HCT116 (cell line): ENCODE measurements around the gene RNF112. TPM values are rescaled to one million over a fixed set of nuclear protein-coding genes. Genes with fewer than 3 reads are reported as not detected.

ENCODE experiments used
- ATAC-seq: fragments of 200-7000 bp; cut with Tn5 transposase; 2 replicates; pipeline ENCODE4 v1.9.1; 2020; ENCODE audit warnings: mild to moderate bottlenecking, moderate library complexity
- BruUV-seq: library from RNA; stranded (reverse); fragments of 400-500 nt; replicated peaks from 2 replicates; lab custom pipeline; 2021; lab: Mats Ljungman, UMichigan
- CTCF ChIA-PET: fragments of 300-600 bp; sonication (Branson Sonifier 250); formaldehyde crosslinking; loops from one replicate; lab custom pipeline; 2021; ENCODE audit warnings: antibody characterized with exemption; lab: Charles Lee
- POLR2A ChIA-PET: fragments of 300-600, 350-600 bp; sonication (Branson Sonifier 250); formaldehyde crosslinking; loops from one replicate; lab custom pipeline; 2021; ENCODE audit warnings: antibody characterized with exemption; lab: Charles Lee
- RAD21 ChIA-PET, 2 experiments: fragments of 300-600 bp; sonication (Branson Sonifier 250); formaldehyde crosslinking; loops; one replicate each; lab custom pipeline; 2023; ENCODE audit warnings: low total read pairs in 2 of 2; ENCODE audit not compliant: uncharacterized antibody in 2 of 2, unreplicated experiment in 2 of 2, low non-redundant PET in 1 of 2; lab: Charles Lee
- DNase-seq: peaks from one replicate; pipeline ENCODE4 v3.0.0-alpha.2; 2010; ENCODE audit warnings: low read depth, low spot score
- H2AFZ ChIP-seq: fragments of 200-600 bp; shearing (Covaris generic), sonication (generic); 2 replicates; pipeline ENCODE4 v1.6.1; 2017; ENCODE audit warnings: low read depth, mixed run types, mixed read lengths, antibody characterized with exemption, low read length; ENCODE audit not compliant: poor library complexity, severe bottlenecking
- H3K27ac ChIP-seq: 2 replicates; pipeline ENCODE4 v1.5.1; 2012; ENCODE audit warnings: low read depth, low read length
- H3K27me3 ChIP-seq: fragments of 200-600 bp; sonication (generic); 2 replicates; pipeline ENCODE4 v1.6.1; 2016; ENCODE audit warnings: mixed run types, low read length, mixed read lengths; ENCODE audit not compliant: insufficient read depth
- H3K36me3 ChIP-seq, 2 experiments: fragments of 200-500 bp in 1 of 2; fragments of 200-600 bp in 1 of 2; sonication (Bioruptor generic) in 1 of 2; sonication (generic) in 1 of 2; 2 replicates each; pipeline versions ENCODE4 v1.5.1 to v1.6.1; 2014 to 2016; ENCODE audit warnings: low read length in 2 of 2, inconsistent platforms in 1 of 2, mixed read lengths in 1 of 2, mixed run types in 1 of 2; ENCODE audit not compliant: insufficient read depth in 2 of 2, control insufficient read depth in 1 of 2
- H3K4me1 ChIP-seq, 2 experiments: fragments of 200-600 bp in 1 of 2; sonication (generic) in 1 of 2; 2 replicates each; pipeline versions ENCODE4 v1.5.1 to v1.6.1; 2012 to 2017; ENCODE audit warnings: low read length in 2 of 2, inconsistent platforms in 1 of 2, mild to moderate bottlenecking in 1 of 2, mixed read lengths in 1 of 2, mixed run types in 1 of 2, moderate library complexity in 1 of 2; ENCODE audit not compliant: insufficient read depth in 2 of 2, control insufficient read depth in 1 of 2
- H3K4me2 ChIP-seq: fragments of 200-600 bp; sonication (generic); 2 replicates; pipeline ENCODE4 v1.6.1; 2017; ENCODE audit warnings: mixed run types, low read length, mixed read lengths
- H3K4me3 ChIP-seq, 2 experiments: fragments of 200-600 bp in 1 of 2; sonication (generic) in 1 of 2; replicated peaks in 1 of 2; 2 replicates each; pipeline ENCODE4 v1.5.1; 2011 to 2016; ENCODE audit warnings: low read length in 2 of 2, control low read depth in 1 of 2, low read depth in 1 of 2, mild to moderate bottlenecking in 1 of 2, mixed read lengths in 1 of 2, mixed run types in 1 of 2
- H3K79me2 ChIP-seq: fragments of 200-600 bp; sonication (generic); 2 replicates; pipeline ENCODE4 v1.6.1; 2017; ENCODE audit warnings: mild to moderate bottlenecking, mixed run types, low read length, moderate library complexity, mixed read lengths; ENCODE audit not compliant: insufficient read depth
- H3K9ac ChIP-seq: fragments of 200-600 bp; sonication (generic); 2 replicates; pipeline ENCODE4 v1.6.1; 2016; ENCODE audit warnings: low read length, mixed read lengths
- H3K9me2 ChIP-seq: fragments of 200-600 bp; sonication (generic), shearing (Covaris generic); 2 replicates; pipeline ENCODE4 v1.6.1; 2017; ENCODE audit warnings: mixed run types, mild to moderate bottlenecking, moderate library complexity; ENCODE audit not compliant: insufficient read depth
- H3K9me3 ChIP-seq, 2 experiments: fragments of 200-500 bp in 1 of 2; fragments of 200-600 bp in 1 of 2; sonication (Bioruptor generic) in 1 of 2; sonication (generic) in 1 of 2; 2 replicates each; pipeline ENCODE4 v1.6.1; 2014 to 2017; ENCODE audit warnings: low read length in 2 of 2, mixed read lengths in 2 of 2, inconsistent platforms in 1 of 2, low read depth in 1 of 2, mild to moderate bottlenecking in 1 of 2, mixed run types in 1 of 2, moderate library complexity in 1 of 2; ENCODE audit not compliant: control insufficient read depth in 1 of 2, insufficient read depth in 1 of 2
- H4K20me1 ChIP-seq: fragments of 200-600 bp; sonication (generic), shearing (Covaris generic); 2 replicates; pipeline ENCODE4 v1.6.1; 2017; ENCODE audit warnings: mixed run types, mild to moderate bottlenecking, moderate library complexity; ENCODE audit not compliant: insufficient read depth
- ATF3 ChIP-seq: IDR thresholded peaks from 2 replicates; pipeline ENCODE4 v1.6.1; 2012
- CEBPB ChIP-seq: IDR thresholded peaks from 2 replicates; pipeline ENCODE4 v1.6.1; 2012; ENCODE audit warnings: low read depth
- EGR1 ChIP-seq: IDR thresholded peaks from 2 replicates; pipeline ENCODE4 v1.6.1; 2012; ENCODE audit warnings: low read depth
- EZH2 ChIP-seq: fragments of 200-600 bp; sonication (generic); IDR thresholded peaks from 2 replicates; pipeline ENCODE4 v1.6.1; 2017; ENCODE audit warnings: antibody characterized with exemption, mixed run types
- EZH2phosphoT487 ChIP-seq: fragments of 200-600 bp; IDR thresholded peaks from 2 replicates; pipeline ENCODE4 v1.6.1; 2018; ENCODE audit warnings: antibody characterized with exemption, borderline replicate concordance
- JUND ChIP-seq: IDR thresholded peaks from 2 replicates; pipeline ENCODE4 v1.6.1; 2012
- POLR2A ChIP-seq: IDR thresholded peaks from 2 replicates; pipeline ENCODE4 v1.7.0; 2011; ENCODE audit warnings: borderline replicate concordance; ENCODE audit not compliant: insufficient read depth, insufficient read length; ENCODE audit errors: extremely low read depth
- POLR2AphosphoS5 ChIP-seq: IDR thresholded peaks from 2 replicates; pipeline ENCODE4 v1.6.1; 2011; ENCODE audit warnings: mild to moderate bottlenecking, low read depth, low read length, moderate library complexity
- RAD21 ChIP-seq: IDR thresholded peaks from 2 replicates; pipeline ENCODE4 v1.6.1; 2012; ENCODE audit warnings: low read depth, mild to moderate bottlenecking
- REST ChIP-seq: IDR thresholded peaks from 2 replicates; pipeline ENCODE4 v1.6.1; 2012; ENCODE audit warnings: low read depth
- SIN3A ChIP-seq: IDR thresholded peaks from 2 replicates; pipeline ENCODE4 v1.6.1; 2012; ENCODE audit warnings: low read depth
- SP1 ChIP-seq: IDR thresholded peaks from 2 replicates; pipeline ENCODE4 v1.6.1; 2012; ENCODE audit warnings: low read depth
- TCF7L2 ChIP-seq: IDR thresholded peaks from 2 replicates; pipeline ENCODE4 v1.7.0; 2011; ENCODE audit warnings: borderline replicate concordance, inconsistent platforms; ENCODE audit not compliant: insufficient read depth, insufficient read length; ENCODE audit errors: extremely low read depth
- ZNF274 ChIP-seq: fragments of 200-500 bp; sonication (Bioruptor generic); IDR thresholded peaks from 2 replicates; pipeline ENCODE4 v1.6.1; 2014; ENCODE audit warnings: mild to moderate bottlenecking, low read depth, low read length, inconsistent platforms
- intact Hi-C: fragments of 100-400 bp; cut with micrococcal nuclease; formaldehyde crosslinking; loops from 2 replicates; pipeline ENCODE4 v1.10.0; 2022
- total RNA-seq: library from RNA; stranded (reverse); gene quantifications from one replicate; pipeline ENCODE4 v1.2.1, GENCODE V29; 2021; ENCODE audit not compliant: unreplicated experiment

The RNF112 gene
- total RNA-seq, 1 experiment from 2014 or later, result 0.98 TPM

- H3K9me3 ChIP-seq, result no peaks in the 10 kb centered on the region
- peak overlapping the region; percentile 67 to 94 for H3K4me3 ChIP-seq
- no peaks in the 10 kb centered on the region for H3K9me2 ChIP-seq
- peaks cover 9 to 18% of the 10 kb centered on the region in 2 experiments; a peak in 3 of 4 replicates for H3K4me1 ChIP-seq
- no peak overlapping the region for H2AFZ ChIP-seq
- no peak overlapping the region for H3K27ac ChIP-seq
- intact Hi-C loops, result loop anchor here (5.0 kb wide), 1 partner anchor 373 kb away; no protein-coding TSS in a partner anchor
- TF ChIP-seq JUND (no peak), EZH2phosphoT487 (no peak), ATF3 (no peak), RAD21 (no peak), CEBPB (no peak), REST (no peak), SIN3A (no peak), SP1 (no peak), ZNF274 (no peak), POLR2AphosphoS5 (no peak), TCF7L2 (no peak), EGR1 (no peak), POLR2A (no peak), EZH2 (no peak)
- DNase-seq (no peak), ATAC-seq (no peak)
- H3K4me2 ChIP-seq, result peak overlapping the region; percentile 82
- ChIA-PET POLR2A (no interaction called here), RAD21 (no interaction called here), CTCF (no interaction called here)
- no peaks in the 10 kb centered on the region for H3K27me3 ChIP-seq
- peaks cover 16 to 22% of the 10 kb centered on the region in 2 experiments; a peak in 3 of 4 replicates for H3K36me3 ChIP-seq
- BruUV-seq, result TSS peak; percentile 42
- no peaks in the 10 kb centered on the region for H4K20me1 ChIP-seq
- H3K9ac ChIP-seq, result no peak overlapping the region
- peaks cover 7% of the 10 kb centered on the region for H3K79me2 ChIP-seq
Measured at GRCh38 chr17:19379361-19380065, 31.5 kb upstream of the RNF112 start.
